Measurements from ENCODE around the gene SPINK1.

Gene SPINK1

GRCh38 chr5:147822686-147823491 is 8.6 kb downstream of the SPINK1 start:
- TF ChIP-seq CTCF (IDR thresholded peaks at IDR 0.05), result peak; percentile 91

- no peak for TF ChIP-seq CTCF (IDR thresholded peaks at IDR 0.05)
These were observed 9.7 kb downstream of the SPINK1 start for GRCh38 chr5:147821766-147822165.

- no peak for TF ChIP-seq CTCF (IDR thresholded peaks at IDR 0.05)
These were observed 12.2 kb downstream of the SPINK1 start for GRCh38 chr5:147819261-147819770.

GRCh38 chr5:147818290-147818689 is 13.2 kb downstream of the SPINK1 start:
- no peak for TF ChIP-seq CTCF (IDR thresholded peaks at IDR 0.05)

GRCh38 chr5:147813696-147814095 is 17.8 kb downstream of the SPINK1 start:
- no peak for TF ChIP-seq CTCF (IDR thresholded peaks at IDR 0.05)

- TF ChIP-seq CTCF (IDR thresholded peaks at IDR 0.05), result no peak
These were observed 21.4 kb downstream of the SPINK1 start for GRCh38 chr5:147809830-147810666.

- no peak for TF ChIP-seq CTCF (IDR thresholded peaks at IDR 0.05)
These were observed 26.4 kb downstream of the SPINK1 start for GRCh38 chr5:147805030-147805454.

All from LNCAP (cell line).